IPS-11a (cell line): ENCODE data around the gene RSU1.

Source experiments
- H3K4me3 ChIP-seq: one replicate; pipeline ENCODE4 v1.5.1; 2013; ENCODE audit warnings: low read depth, low read length, control low read depth

RSU1 gene

DNA sequence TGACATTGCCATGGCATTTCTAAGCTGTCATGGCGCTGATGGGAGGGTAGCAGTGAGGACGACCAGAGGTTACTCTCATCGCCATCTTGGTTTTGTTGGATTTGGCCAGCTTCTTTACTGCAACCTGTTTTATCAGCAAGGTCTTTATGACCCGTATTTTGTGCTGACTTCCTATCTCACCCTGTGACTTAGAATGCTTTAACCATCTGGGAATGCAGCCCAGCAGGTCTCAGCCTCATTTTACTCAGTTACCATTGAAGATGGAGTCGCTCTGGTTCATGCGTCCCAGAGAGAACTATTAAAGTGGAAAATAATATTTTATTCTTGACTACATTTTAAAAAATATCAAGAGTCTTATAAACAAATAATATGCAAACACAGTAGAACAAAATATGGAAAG, 131.7 kb downstream of the RSU1 start:
- H3K4me3 ChIP-seq = no peak overlapping the region

DNA sequence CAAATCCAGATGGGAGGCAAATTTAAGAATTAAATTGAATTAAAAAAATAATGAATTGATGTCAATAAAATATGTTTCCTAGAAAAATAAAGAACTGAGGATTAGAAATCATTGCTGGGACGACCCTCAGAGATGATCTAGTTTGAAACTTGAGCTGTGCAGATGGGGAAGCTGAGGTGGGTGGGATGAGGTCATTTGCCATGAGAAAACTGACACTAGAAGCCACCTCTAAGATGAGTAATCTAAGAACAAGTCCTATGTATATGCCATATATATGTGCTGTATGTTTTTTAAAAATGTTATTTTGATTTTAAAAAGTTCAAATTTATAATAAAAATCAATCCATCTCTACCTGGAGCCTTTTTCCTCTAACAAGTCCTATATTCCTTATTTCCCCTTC, 135.7 kb downstream of the RSU1 start:
- H3K4me3 ChIP-seq = no peak overlapping the region

DNA sequence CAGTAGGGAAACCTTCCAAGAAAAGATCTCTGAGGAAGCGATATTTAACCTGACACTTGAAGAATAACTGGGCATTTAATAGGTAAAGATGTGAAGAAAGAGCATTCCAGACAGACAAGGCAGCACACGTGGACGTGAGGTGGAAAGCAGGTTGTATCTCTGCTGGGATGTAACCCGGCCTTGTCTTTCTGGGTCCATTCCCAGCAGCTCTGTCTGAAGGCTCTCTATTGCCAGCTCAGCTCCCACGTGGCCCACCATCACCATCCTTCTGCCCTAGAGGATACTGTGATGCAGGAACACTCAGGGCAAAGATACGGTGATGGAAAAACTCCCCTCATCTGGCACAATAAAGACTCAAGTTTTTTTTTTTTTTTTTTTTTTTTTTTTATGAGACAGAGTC, 137.7 kb downstream of the RSU1 start:
- H3K4me3 ChIP-seq = no peak overlapping the region

DNA sequence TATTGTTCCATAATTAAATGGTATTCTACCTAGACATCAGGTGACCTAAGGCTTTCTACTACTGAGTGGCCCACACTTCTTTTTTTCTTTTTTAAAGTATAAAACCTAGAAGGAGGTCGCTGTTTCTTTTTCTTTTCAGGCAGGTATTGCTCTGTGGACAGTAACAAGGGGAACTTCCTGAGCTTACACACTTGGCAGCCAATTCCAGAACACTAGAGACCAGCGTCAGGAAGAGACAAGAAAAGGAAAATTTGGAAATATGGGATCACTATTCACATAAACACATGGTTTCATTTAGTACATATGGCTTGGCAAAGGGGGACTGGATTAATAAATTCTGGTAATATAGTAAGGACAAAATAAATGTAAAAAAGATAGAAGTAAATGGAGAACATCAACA, 141.9 kb downstream of the RSU1 start:
- no peak overlapping the region for H3K4me3 ChIP-seq

DNA sequence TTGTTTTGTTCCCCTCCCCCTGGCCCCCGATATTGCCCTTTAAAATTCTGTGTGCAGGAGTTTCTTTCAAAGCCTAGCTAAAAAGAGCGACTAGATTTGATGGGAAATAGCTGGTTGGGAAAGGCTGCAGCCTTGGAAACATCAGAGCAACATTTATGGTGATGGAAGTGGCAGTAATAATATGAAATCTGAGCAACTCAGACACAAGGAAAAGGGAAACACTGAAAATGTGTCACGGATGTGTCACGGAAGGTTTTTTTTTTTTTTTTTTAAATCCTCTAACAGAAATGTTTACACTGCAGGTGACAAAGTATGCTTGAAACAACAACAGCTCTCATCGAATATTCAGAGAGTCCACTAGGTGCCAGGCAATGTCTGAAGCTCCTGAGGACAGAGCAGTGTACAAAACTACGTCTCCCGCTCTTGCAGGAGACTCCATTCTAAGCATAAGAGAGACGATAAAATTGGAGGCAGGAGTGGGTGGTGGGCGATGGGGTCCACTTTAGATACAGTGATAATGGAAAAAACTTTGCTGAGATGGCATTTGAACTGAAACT, 143.0 kb downstream of the RSU1 start:
- no peak overlapping the region for H3K4me3 ChIP-seq

DNA sequence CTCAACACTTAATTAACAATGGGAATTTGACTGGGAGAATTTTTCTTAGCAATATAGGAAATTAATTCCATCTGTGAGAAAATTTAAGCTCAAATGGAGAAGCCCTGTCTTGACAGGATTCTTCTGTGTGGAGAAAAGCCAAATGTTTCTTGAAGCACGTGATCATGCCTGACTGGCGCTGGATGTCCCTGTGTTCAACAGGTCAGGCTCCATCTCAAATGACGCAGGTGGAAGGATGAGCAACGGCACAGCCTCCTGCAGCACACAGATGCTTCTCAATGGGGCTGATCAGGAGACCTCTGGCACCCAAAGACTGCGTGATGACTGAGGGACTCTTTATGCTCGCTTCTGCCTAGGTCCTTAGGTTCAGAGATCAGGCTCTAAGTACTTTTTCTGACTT, 143.8 kb downstream of the RSU1 start:
- no peak overlapping the region for H3K4me3 ChIP-seq

DNA sequence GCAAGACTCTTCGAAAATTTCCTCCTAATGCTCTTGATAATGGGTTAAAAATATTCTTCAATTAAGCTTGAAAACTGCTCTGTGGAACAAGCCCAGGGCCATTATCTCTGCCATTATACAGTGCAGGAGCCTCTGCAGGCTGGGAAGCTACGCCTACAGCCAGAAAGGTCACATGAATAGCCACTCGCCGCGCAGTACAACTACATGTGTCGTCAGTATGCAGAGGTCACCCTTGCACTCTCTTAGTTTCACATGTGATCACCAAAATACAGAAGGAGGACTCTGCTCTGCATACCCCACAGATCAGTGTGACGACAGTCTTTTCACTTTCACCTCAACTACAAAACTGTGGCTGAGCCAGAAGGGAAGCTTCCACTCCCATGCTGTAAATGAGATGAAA, 153.8 kb downstream of the RSU1 start:
- H3K4me3 ChIP-seq = no peak overlapping the region

DNA sequence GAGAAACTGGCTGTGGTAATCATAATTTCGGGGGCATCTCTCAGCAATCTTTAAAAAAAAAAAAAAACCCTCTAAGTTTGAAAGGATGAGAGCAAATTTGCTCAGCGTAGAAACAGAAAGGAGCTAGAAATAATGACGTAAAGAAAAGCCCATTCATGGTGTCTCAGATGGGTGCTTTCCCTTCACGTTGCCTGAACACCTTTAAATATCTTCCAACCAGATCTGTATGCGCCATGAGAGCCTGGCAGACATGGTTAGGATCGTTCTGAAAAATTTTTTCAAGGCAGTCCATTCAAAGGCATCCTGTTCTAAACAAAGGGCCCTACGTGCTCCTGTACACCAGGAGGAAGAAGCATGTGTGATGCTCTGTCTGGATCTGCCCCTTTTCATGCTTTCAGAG, 154.3 kb downstream of the RSU1 start:
- no peak overlapping the region for H3K4me3 ChIP-seq

DNA sequence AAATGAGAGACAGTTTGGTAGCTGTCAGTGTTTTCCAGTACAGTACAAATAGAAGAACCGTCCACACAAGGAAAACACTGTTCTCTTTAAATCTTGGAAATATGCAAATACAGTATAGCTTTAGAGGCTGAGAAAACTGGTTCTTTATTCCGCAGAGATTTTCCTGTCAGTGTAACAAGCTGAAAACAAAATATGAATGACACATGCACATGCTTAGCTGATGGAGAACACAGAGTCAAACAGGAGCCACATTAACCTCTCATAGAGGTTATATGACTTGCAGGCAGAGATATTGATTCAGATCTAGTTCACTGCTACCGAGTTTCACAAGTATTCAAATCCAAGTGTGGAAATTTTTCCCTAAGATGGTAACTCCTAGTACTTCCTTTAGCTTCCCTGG, 160.3 kb downstream of the RSU1 start:
- no peak overlapping the region for H3K4me3 ChIP-seq

DNA sequence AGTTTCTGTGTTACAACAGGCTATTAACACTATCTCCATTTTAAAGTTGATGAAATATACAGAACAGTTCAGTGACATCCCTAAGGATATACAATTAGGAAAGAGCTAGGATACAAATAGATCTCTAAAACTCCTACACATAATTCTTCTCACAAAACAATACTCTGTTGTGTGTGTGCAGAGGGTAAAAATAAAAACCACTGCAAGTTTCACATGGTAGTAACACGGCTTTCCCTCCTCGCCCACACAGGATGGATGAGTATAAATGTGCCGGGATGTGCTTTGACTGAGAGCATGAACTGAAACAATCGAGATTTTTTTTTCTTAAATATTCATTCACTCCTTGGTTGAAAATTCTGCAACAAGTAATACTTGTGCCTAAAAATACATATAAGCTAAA, 164.0 kb downstream of the RSU1 start:
- H3K4me3 ChIP-seq = no peak overlapping the region

DNA sequence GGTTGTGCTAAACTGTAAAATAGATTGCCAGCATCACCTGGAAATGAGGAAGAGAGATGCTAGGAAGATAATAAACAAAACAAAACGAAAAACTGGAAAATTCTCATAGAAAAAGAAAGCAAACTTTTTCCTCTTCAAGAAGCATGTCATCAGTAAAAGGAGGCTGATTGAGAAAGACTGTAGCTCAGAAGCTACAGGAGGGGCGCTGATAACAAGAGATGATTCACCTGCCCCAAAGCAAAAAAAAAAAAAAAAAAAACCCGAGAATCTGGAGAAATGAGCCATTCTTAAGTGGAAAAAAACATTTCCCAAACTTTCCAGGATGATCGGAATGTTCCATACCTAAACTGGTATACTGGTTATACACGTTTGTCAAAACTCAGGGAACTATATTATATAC, 165.1 kb downstream of the RSU1 start:
- no peak overlapping the region for H3K4me3 ChIP-seq

DNA sequence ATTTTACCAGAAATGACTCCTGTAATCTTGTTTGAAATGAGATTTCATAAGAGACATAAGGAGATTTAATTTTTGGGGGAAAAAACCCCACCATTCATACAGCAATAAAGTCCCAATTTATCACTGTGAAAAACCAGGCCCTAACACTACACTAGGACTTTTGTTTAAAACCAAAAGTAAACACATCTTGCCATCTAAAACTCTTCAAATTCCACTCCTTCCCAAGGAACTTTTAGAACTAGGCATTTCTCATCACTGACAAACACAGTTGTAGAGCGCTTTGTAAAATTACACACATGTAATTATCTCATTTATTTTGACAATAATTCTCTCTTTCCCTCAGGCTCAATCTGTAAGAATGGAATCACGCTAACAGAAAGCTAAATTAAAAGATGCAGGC, 167.5 kb downstream of the RSU1 start:
- H3K4me3 ChIP-seq = no peak overlapping the region

DNA sequence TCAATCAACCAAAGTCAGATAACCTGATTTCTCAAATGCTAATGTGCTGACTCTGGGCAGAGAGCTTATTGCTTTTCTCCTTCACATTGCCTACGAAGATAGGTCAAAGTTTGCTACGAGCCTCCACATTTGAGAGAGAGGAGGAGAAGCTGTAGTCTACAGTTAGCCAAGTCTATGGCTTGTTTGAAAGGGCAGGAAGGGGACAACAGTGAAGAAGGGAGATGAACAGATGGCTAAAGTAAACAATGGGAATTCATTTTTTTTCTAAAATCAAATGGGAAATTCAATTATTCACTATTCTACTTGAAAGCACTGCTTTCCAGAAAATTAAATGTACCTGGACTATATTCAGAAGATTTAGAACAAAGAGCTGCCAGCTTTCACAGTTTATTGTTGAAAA, 168.9 kb downstream of the RSU1 start:
- H3K4me3 ChIP-seq = no peak overlapping the region

DNA sequence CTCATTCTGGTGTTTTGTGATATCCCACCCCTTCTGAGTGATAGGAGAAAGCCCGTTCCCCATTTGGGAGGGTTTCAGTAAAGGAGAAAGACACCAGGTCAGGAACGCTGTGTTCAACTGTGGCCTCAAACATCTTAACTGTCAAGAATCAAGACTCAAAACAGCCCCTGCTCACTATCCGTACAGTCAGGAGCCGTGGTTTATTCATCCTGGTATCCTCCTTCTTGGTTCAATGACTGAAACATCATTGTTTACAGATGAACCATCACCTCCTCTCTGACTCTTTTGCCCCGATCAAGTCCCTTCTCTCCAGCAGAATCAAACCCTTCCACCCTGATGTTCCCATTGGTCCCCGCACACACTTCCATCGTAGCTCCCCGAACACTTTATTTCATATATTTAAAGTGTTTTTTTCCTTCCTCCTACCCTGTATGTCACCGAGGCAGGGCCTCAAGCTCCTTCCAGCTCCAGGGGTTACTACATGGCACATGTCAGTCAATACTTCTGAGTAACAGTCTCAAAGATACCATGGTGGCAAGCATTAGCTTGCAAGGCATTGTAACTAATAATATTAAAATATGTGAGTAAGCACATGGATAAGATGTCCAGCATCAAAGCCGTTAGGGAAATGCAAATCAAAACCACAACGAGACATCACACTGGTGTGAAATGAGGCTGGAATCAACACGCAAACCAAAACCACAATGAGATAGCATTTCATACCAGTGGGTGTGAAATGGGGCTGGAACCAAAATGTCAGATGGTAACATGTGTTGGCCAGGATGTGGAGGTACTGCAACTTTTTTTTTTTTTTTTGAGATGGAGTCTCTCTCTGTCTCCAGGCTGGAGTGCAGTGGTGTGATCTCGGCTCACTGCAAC, 170.8 kb downstream of the RSU1 start:
- no peak overlapping the region for H3K4me3 ChIP-seq

DNA sequence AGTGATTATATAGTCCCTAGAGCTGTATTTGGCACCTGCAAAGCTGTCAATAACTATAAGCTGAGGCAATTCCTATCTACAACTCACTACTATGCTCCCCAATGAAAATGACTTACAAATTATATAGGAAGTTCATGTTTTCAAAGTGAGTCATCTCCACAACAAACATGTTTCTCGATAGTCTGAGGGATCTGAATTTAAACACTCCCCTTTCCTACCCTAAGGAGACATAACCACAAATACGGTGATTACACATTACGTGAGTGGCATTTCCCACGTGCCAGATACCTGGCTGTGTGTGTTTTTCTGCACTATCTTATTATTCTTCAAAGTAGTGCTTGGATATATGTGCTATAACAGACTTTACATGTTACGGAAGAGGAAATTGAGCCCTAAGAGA, 173.1 kb downstream of the RSU1 start:
- H3K4me3 ChIP-seq = no peak overlapping the region

DNA sequence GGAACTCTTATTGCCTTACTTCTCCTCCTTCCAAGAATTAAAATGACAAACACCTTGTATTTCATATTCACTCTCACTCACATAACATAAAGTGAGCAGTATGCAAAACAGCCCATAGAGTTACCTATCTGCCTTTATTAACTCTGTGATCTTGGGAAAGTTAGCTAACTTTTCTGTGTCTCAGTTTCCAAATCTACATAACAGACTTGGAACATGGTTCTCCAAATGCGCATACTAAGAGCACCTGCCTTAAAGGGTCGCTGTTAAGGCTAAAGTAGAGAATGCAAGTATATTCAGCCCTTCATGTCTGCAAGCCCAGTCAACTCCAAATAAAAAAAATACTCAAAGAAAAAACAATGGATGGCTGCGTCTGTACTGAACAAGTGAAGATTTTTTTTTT, 173.7 kb downstream of the RSU1 start:
- no peak overlapping the region for H3K4me3 ChIP-seq

DNA sequence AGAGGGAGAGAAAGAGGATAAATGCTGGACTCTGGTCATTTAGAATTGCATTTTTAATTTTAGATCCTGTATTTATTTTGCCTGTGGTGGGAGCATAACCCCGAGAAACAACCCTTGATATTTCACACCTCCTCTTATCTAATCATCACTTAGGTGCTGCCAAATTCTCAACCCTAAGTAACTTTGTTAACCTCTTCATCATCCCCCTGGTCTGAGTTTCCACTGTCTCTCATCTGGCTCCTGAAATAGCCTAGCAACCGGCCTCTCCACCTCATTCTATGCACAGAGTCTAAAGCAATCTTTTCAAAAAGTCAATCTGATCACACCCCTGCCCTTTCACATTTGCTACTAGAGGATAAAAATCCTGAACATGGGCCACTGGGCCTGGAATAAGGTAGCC, 177.1 kb downstream of the RSU1 start:
- no peak overlapping the region for H3K4me3 ChIP-seq

DNA sequence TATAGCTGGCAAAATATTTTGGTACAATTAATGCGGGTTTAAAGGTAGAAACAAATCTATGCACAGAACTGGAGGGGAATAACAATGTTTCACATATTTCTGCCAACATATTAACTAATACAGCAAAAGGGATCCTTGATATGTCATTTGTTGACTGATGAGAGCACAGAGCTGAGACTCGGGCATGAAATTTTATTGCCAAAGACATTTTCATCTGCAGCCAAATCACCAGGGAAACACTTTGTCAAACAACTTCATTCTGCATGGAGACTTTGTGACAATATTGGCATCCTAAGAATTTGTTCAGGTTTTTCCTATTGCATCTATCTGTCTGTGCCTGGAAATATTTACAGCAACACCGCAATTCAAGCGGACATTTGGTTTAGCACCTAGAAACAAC, 177.8 kb downstream of the RSU1 start:
- no peak overlapping the region for H3K4me3 ChIP-seq

DNA sequence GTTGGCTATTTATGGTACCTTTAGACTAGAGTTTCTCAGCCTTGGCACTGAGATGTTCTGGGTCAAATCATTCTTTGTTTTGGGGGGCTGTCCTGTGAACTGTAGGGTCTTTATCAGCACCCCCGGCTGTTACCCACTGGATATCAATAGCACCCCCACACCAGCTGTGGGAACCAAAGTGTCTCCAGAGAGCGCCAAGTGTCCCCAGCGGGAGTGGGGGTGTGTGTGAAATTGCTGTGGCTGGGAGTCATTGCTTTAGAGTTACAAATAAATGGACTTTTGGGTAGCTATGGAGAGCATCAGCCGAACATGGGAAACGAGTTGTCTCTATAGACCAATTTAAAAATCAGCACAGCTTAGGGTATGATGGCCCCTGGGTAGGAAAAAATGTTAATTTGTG, 184.2 kb downstream of the RSU1 start:
- H3K4me3 ChIP-seq = no peak overlapping the region

DNA sequence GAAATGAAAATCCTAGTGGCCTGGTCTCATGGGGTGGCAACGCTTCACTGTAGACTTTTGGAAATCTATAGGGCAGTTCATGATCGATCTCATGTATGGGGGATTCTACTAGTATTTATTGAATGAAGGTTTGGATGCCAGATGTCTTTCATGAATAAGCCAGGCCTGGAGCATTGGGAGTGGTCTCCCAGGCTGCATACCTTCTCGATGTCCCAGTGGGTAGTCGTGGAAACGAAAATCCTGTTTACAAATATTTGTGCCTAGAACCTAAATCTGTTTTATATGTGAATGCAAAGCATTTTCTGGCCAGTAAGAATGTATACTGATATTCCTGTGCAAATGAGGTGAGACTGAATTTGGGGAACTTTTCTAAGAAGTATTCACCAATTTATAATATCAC, 190.5 kb downstream of the RSU1 start:
- no peak overlapping the region for H3K4me3 ChIP-seq

DNA sequence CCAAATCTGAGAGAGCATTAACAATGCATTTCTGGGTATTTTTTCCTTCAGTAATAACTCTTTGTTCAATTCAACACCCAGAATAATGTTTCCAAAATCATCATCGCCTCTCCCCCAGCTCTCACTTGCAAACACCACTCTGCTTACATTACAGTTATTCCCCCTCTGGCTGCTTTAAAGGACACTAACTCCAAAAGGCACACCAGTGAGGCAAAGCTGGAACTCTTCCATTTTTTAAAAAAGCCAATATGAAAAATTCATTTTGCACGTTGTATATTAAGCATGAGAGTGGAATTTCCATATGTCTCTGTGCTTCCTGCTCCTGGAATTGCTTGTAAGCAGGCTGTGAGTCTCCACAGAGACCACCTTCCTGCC, 204.3 kb downstream of the RSU1 start:
- H3K4me3 ChIP-seq = no peak overlapping the region

DNA sequence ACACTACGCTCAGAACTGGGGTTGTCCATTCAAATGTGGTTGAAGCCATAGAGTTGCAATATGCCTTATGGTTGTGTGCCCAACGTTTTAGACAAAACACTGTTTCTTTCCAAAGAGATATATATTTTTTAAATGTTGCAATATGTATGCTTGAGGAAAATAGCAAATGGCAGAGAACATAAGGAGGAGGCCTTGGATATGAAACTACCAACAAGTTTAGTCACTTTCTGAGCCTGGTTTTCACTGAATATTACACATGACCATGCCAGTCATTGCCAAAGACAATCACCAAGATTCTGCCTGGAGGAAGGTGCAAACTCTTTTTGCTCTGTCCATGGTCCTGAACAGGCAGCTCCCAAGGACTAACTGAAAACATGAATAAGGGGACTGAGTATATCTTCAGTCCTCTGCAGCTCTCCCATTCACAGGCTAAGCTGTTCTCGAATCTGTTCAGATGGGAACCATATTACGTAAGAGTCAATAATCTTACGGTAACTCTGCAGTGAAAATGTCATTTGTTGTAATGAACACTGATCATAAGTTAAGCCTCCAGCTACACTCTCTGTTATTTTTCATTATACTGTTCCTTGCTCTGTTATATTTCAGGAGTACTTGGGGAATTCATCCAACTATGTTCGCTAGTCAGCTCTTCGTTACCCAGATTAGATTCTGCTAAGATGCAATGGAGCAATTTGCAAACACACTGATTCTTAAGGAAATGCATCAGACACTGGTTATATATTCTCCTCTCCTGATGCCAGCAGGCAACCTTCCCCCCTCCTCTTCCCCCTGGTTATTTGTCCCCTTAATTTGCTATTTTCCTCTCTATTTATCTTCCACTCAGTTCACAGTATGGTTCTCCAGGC, 204.9 kb downstream of the RSU1 start:
- no peak overlapping the region for H3K4me3 ChIP-seq
